Forelimb muscle (tissue), 1 donor: ENCODE measurements around the gene CCDC70. TPM values are rescaled to one million over a fixed set of nuclear protein-coding genes. Genes with fewer than 3 reads are reported as not detected.
"Not testable (repeated sequence)": the region's sequence is repeated elsewhere in the genome, so short reads cannot be mapped to it uniquely, and the experiment has no call there.

Source experiments
- DNase-seq: peaks from one replicate; pipeline ENCODE4 v3.0.0-alpha.2; 2013; ENCODE audit warnings: low read depth
- polyA plus RNA-seq: library from polyadenylated mRNA; unstranded; fragments of 120-200 nt; gene quantifications from one replicate; pipeline ENCODE4 v1.2.1, GENCODE V29; 2013; ENCODE audit not compliant: insufficient read length

Gene CCDC70
- polyA plus RNA-seq, 1 donor: not detected

- no peak for DNase-seq
These were observed 45.4 kb downstream of the CCDC70 start for GRCh38 chr13:51907040-51907732.

GRCh38 chr13:51909265-51909664 is 47.5 kb downstream of the CCDC70 start:
- DNase-seq: not testable (repeated sequence)

GRCh38 chr13:51910508-51910907 is 48.7 kb downstream of the CCDC70 start:
- DNase-seq: no peak

DNA sequence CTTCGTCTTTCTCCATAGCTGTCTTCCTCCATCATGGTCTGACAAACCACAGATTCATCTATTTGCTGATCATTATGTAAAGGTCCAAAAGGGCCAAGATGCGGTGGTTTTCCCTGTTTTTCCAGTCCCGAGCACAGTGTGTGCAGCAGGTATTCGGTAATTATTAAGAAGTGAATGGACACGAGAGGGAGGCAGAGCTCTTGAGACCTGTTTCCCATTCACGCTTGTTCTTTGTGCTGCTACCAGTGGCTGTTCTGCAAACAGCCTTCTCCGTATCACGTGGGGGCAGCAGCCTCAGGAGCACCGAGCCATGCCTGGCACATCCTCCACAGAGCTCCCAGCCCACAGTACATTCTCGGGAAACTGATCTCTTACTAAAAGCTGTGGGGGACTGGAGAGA is 50.3 kb downstream of the CCDC70 start:
- no peak for DNase-seq

- DNase-seq: no peak
These were observed 50.9 kb downstream of the CCDC70 start for GRCh38 chr13:51912511-51913225.

DNA sequence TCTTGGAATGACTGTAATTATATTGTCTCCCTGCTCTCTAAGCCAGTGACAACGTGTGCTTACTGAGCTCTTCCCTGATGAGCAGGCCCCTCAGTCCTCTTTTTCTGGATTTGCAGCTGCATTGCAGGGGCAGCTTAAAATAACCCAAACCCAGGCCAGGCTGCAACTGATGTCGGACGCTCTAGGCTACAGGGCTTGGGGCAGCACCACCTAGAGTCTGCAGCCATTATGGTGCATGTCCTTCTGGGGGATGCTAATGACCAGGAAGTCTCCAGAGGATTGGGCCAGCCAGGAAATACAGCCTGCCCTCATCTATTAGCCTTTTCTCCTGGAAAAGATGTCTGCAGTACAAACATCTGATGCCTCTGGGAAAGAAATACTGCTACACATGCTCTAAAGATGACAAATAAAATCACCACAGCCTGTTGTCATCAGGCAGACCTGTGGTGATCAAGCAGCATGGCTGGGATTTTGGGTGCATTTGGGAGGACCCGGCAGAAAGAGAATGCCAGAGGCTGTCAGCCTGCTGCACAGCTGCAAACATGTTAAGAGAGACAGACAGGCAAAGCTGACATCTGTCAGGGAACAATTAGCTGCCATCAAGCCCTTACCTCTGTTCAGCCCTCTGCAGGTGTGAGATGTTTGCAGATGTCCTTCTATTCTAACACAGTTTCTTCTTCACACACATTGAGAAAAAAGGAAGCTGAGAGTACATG is 51.8 kb downstream of the CCDC70 start:
- no peak for DNase-seq

DNA sequence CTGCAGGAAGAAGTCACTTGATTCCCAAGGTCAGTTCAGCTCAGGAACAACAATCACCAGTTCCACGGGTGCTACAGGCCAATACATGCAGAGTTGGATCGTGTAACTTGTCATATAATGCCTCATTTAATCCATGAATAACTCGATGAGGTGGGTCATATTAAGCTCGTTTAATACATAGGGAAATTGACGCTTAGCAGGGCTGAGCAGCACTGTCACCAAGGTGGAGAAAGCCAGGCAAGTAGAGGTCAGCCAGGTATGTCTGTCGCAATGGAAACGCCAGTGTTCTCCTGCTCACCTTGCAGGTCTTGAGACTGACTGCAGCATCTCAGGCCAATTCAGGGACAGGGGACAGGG is 52.3 kb downstream of the CCDC70 start:
- no peak for DNase-seq

Other genes with a start within 250 kb of the CCDC70 start
- gene DHRS12, start 57.8 kb upstream of the CCDC70 start, polyA plus RNA-seq: 14.8 TPM
- 0.29 TPM for gene TMEM272, start 16.8 kb upstream of the CCDC70 start, polyA plus RNA-seq
- 4.6 TPM for gene ATP7B, start 149.5 kb downstream of the CCDC70 start, polyA plus RNA-seq
- 19.8 TPM for gene ALG11, start 150.4 kb downstream of the CCDC70 start, polyA plus RNA-seq
- gene UTP14C, start 162.7 kb downstream of the CCDC70 start, polyA plus RNA-seq: 21.2 TPM